ENCODE measurements around the gene DDX49. TPM values are rescaled to one million over a fixed set of nuclear protein-coding genes. Genes with fewer than 3 reads are reported as not detected.

DDX49 gene
- total and polyA plus RNA-seq, 9 of the 15 experiments (the other 6 are each of a cell fraction or from before 2014, with no cell fraction given) = 1.1 to 113 (median 45.7) TPM

DNA sequence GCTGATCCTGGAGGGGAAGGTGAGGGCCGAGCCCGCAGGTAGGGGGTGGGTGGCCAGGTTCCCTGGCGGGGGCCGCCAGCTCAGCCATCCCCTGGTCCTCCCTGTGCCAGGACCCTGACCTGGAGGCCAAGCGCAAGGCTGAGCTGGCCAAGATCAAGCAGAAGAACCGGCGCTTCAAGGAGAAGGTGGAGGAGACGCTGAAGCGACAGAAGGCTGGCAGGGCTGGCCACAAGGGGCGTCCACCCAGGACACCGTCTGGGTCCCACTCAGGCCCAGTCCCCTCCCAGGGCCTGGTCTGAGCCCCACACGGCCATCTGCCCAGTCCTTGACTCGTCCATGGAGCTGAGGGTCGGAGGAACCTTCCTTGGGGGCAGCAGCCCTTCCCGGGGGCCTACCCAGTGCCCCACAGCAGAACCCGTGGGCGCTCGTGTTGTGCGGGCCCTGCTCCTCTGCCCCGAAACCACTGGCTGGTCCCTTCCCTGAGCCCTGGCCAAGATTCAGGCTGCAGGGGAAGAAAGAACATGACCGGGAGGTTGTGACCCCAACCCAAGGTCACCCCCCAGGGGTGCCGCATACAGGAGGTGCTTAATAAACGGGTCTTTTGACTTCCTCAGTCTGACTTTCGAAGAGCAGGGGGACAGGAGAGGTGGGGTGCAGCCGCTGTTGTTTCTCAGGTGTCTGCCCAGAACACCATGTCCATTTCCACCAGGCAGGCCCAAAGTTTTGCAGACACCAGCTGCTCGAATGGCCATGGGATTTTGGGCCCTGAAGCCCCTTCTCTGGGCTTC lies 8.7 kb downstream of the DDX49 start (continued):
- TF ChIP-seq ZC3H4 (CRISPR knock-in tag; IDR thresholded peaks at IDR 0.05; ENCODE audit: borderline replicate concordance) = no peak
- peak; percentile 50; the same call in 1 of the 2 replicates for TF ChIP-seq RBFOX2 (IDR thresholded peaks at IDR 0.05; ENCODE audit: low read depth, low read length)
- TF ChIP-seq RFX5 (IDR thresholded peaks at IDR 0.05; ENCODE audit: low read depth, low read length) = no peak

DNA sequence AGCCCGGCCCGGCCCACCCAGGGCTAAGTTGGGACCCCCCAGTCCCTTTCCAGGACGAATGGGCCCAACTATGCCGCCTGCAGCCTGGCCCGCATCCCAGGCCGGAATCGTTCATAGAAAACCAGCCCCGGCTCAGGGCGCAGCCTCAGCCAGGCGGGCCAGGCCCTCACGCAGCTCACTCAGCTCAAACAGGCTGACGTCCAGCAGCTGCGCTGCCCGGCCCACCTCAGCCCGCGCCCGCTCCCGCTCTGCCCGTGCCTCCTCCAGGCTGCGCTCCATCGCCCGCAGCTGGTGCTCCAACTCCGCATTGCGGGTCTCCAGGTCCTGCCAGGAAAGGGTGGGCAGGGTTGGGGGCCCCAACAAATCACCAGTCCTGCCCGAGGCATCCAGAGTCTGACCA lies 9.8 kb downstream of the DDX49 start:
- Histone ChIP-seq H3K9ac (ENCODE audit: insufficient read depth in 1 of 2, low read depth in 2 of 2, low read length in 2 of 2) (no peak overlapping the region), H3K9me1 (ENCODE audit: control insufficient read depth, insufficient read depth, low read length) (peaks cover 2% of the 10 kb centered on the region), H3K4me1 (replicated peaks in 1 of 2; ENCODE audit: control insufficient read depth in 2 of 2, insufficient read depth in 2 of 2, low read length in 2 of 2) (peaks cover 5 to 28% of the 10 kb centered on the region in 2 experiments; a peak in 4 of 5 replicates), H4K20me1 (replicated peaks; ENCODE audit: control insufficient read depth, insufficient read depth, low read length) (0 out of 2 replicates have a peak, but pooled peaks cover 3% of the 10 kb centered on the region), H2AFZ (ENCODE audit: low read depth, low read length) (no peak overlapping the region), H3K27me3 (ENCODE audit: control insufficient read depth in 2 of 2, insufficient read depth in 2 of 2, low read length in 2 of 2) (no peaks in the 10 kb centered on the region), H3K9me3 (replicated peaks; ENCODE audit: control insufficient read depth, insufficient read depth, low read depth, low read length) (no peaks in the 10 kb centered on the region), H3K36me3 (ENCODE audit: control insufficient read depth, insufficient read depth, low read length) (peaks cover 30% of the 10 kb centered on the region; the same call in 2 of the 3 replicates), H3K27ac (ENCODE audit: extremely low read depth, low read depth, low read length) (no peak overlapping the region), H3K4me2 (ENCODE audit: insufficient read depth, low read length) (no peak overlapping the region), H3K4me3 (no peak overlapping the region), H3K79me2 (ENCODE audit: control insufficient read depth, insufficient read depth, low read length) (no peaks in the 10 kb centered on the region)
- POLR2A ChIA-PET = interaction anchor here (0.6 to 4.6 kb wide), 7 partner anchors 10 to 47 kb away, joined by 3 to 34 read pairs (median 3); partner anchors contain the start of genes COPE and DDX49
- ATAC-seq = no peak
- no peak for DNase-seq (ENCODE audit: extremely low read depth in 1 of 4, low spot score in 3 of 4)
- CTCF ChIA-PET (ENCODE audit: low intra/inter-chr PET ratio) = no interaction called here
- intact Hi-C loops (cut with micrococcal nuclease) = no loop called here
- no TSS peak for BruUV-seq (replicated peaks)
- in situ Hi-C loops (cut with MboI) = no loop called here
- TF ChIP-seq KLF13 (tag; IDR thresholded peaks at IDR 0.05; ENCODE audit: borderline replicate concordance, low read depth) (no peak), HSF4 (CRISPR knock-in tag; IDR thresholded peaks at IDR 0.05; ENCODE audit: borderline replicate concordance) (no peak), POLR2A (conservative IDR thresholded peaks at IDR 0.05) (peak; percentile 14; the same call in 1 of the 2 replicates), POLR2G (IDR thresholded peaks at IDR 0.05; ENCODE audit: low read depth, low read length) (peak; percentile 72)
- TF ChIP-seq, protein P1, sequence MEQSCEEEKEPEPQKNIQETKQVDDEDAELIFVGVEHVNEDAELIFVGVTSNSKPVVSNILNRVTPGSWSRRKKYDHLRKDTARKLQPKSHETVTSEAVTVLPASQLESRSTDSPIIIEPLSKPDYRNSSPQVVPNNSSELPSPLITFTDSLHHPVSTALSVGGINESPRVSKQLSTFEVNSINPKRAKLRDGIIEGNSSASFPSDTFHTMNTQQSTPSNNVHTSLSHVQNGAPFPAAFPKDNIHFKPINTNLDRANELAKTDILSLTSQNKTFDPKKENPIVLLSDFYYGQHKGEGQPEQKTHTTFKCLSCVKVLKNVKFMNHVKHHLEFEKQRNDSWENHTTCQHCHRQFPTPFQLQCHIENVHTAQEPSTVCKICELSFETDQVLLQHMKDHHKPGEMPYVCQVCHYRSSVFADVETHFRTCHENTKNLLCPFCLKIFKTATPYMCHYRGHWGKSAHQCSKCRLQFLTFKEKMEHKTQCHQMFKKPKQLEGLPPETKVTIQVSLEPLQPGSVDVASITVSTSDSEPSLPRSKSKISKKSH (CRISPR knock-in tag; IDR thresholded peaks at IDR 0.05) = no peak
- no peak for FAIRE-seq
- 87% methylated on average over 18 of the region's 25 CpGs for whole genome bisulfite sequencing (ENCODE audit: insufficient coverage, low coverage, missing lambda C conversion rate)

Data from K562 (cell line).